ENCODE data around the gene LRRTM2. TPM values are rescaled to one million over a fixed set of nuclear protein-coding genes. Genes with fewer than 3 reads are reported as not detected.

Gene LRRTM2
- total RNA-seq, 1 experiment from 2014 or later = not detected

- Mint-ChIP-seq H3K9me3 (peaks cover 3% of the 10 kb centered on the region; the same call in 1 of the 2 replicates), H3K4me3 (no peak overlapping the region), H3K36me3 (peaks cover 31% of the 10 kb centered on the region), H3K27me3 (ENCODE audit: low read depth) (no peaks in the 10 kb centered on the region), H3K4me1 (peaks cover 28% of the 10 kb centered on the region), H3K27ac (no peak overlapping the region; the same call in 1 of the 2 replicates)
- ChIA-PET CTCF (interaction anchor here (0.8 to 3.9 kb wide), 11 partner anchors 9 to 219 kb away, joined by 3 to 22 read pairs (median 4); no protein-coding TSS in a partner anchor), POLR2A (no interaction called here)
- peak; percentile 63 for ATAC-seq
- TF ChIP-seq ZNF416 (CRISPR knock-in tag; IDR thresholded peaks at IDR 0.05) = no peak
- TF ChIP-seq PRDM15 (CRISPR knock-in tag; IDR thresholded peaks at IDR 0.05) = no peak
- TF ChIP-seq AFF4 (CRISPR knock-in tag; IDR thresholded peaks at IDR 0.05; ENCODE audit: borderline replicate concordance) = no peak
- TF ChIP-seq CREM (CRISPR knock-in tag; IDR thresholded peaks at IDR 0.05) = no peak
- TF ChIP-seq ZNF396 (CRISPR knock-in tag; IDR thresholded peaks at IDR 0.05; ENCODE audit: borderline replicate concordance) = no peak
- no peak for TF ChIP-seq ZNF317 (CRISPR knock-in tag; IDR thresholded peaks at IDR 0.05; ENCODE audit: borderline replicate concordance, low read depth)
- no peak for DNase-seq (ENCODE audit: low spot score)
These were observed 49.9 kb downstream of the LRRTM2 start for GRCh38 chr5:138824924-138825863.

GRCh38 chr5:138824516-138824915 is 50.6 kb downstream of the LRRTM2 start:
- CTCF ChIA-PET = interaction anchor here (0.8 to 3.9 kb wide), 8 partner anchors 10 to 219 kb away, joined by 3 to 22 read pairs (median 3); no protein-coding TSS in a partner anchor
- no peak overlapping the region for H3K27ac Mint-ChIP-seq
- H3K4me1 Mint-ChIP-seq = peaks cover 28% of the 10 kb centered on the region
- POLR2A ChIA-PET = no interaction called here
- H3K27me3 Mint-ChIP-seq (ENCODE audit: low read depth) = no peaks in the 10 kb centered on the region
- no peak overlapping the region for H3K4me3 Mint-ChIP-seq
- DNase-seq (ENCODE audit: low spot score) (no peak), ATAC-seq (peak; percentile 16; the same call in 1 of the 2 replicates)
- peaks cover 30% of the 10 kb centered on the region for H3K36me3 Mint-ChIP-seq
- H3K9me3 Mint-ChIP-seq = peaks cover 3% of the 10 kb centered on the region; the same call in 1 of the 2 replicates
- TF ChIP-seq SMAD3 (CRISPR knock-in tag; IDR thresholded peaks at IDR 0.05; ENCODE audit: borderline replicate concordance) (no peak), PRRX2 (CRISPR knock-in tag; IDR thresholded peaks at IDR 0.05) (no peak), ATF1 (CRISPR knock-in tag; IDR thresholded peaks at IDR 0.05) (no peak), ZNF532 (CRISPR knock-in tag; IDR thresholded peaks at IDR 0.05; ENCODE audit: borderline replicate concordance) (no peak), ZSCAN18 (CRISPR knock-in tag; IDR thresholded peaks at IDR 0.05) (no peak), NR1H2 (CRISPR knock-in tag; IDR thresholded peaks at IDR 0.05) (no peak), EMX1 (CRISPR knock-in tag; IDR thresholded peaks at IDR 0.05) (no peak), MYBL2 (CRISPR knock-in tag; IDR thresholded peaks at IDR 0.05) (no peak), FOXP1 (CRISPR knock-in tag; IDR thresholded peaks at IDR 0.05; ENCODE audit: borderline replicate concordance) (no peak), CTCF (IDR thresholded peaks at IDR 0.05) (no peak), ZNF219 (CRISPR knock-in tag; IDR thresholded peaks at IDR 0.05; ENCODE audit: borderline replicate concordance) (no peak), ZNF138 (CRISPR knock-in tag; conservative IDR thresholded peaks at IDR 0.05) (no peak)
